ENCODE results near the gene HMX2. TPM values are rescaled to one million over a fixed set of nuclear protein-coding genes. Genes with fewer than 3 reads are reported as not detected.

HMX2 gene
- polyA plus RNA-seq, 1 donor = 0.75 TPM

- DNase-seq = no peak
Measured at GRCh38 chr10:123139165-123139520, 8.8 kb upstream of the HMX2 start.

GRCh38 chr10:123139521-123140163, 8.3 kb upstream of the HMX2 start:
- no peak for DNase-seq

- DNase-seq = no peak
Measured at GRCh38 chr10:123140164-123140982, 7.6 kb upstream of the HMX2 start.

- no peak for DNase-seq
Measured at GRCh38 chr10:123140983-123141390, 6.9 kb upstream of the HMX2 start.

- no peak for DNase-seq
Measured at GRCh38 chr10:123141791-123142700, 5.9 kb upstream of the HMX2 start.

GRCh38 chr10:123142701-123143161, 5.2 kb upstream of the HMX2 start:
- no peak for DNase-seq

- no peak for DNase-seq
Measured at GRCh38 chr10:123143162-123143824, 4.6 kb upstream of the HMX2 start.

GRCh38 chr10:123143825-123144168, 4.1 kb upstream of the HMX2 start:
- DNase-seq = no peak

GRCh38 chr10:123144697-123145541, 3.0 kb upstream of the HMX2 start:
- DNase-seq = no peak

- no peak for DNase-seq
Measured at GRCh38 chr10:123145542-123146012, 2.4 kb upstream of the HMX2 start.

GRCh38 chr10:123146013-123146893, 1.7 kb upstream of the HMX2 start:
- DNase-seq = no peak

- no peak for DNase-seq
Measured at GRCh38 chr10:123146894-123147634, 872 bp upstream of the HMX2 start.

GRCh38 chr10:123148414-123149161, 652 bp downstream of the HMX2 start:
- no peak for DNase-seq

GRCh38 chr10:123149162-123149567, 1.2 kb downstream of the HMX2 start:
- no peak for DNase-seq

GRCh38 chr10:123149568-123150270, 1.8 kb downstream of the HMX2 start:
- no peak for DNase-seq

- DNase-seq = no peak
Measured at GRCh38 chr10:123150271-123150985, 2.5 kb downstream of the HMX2 start.

Data from left kidney (tissue), 2 donors.